ENCODE data around the gene ELMO3.
A peak's percentile ranks its signal among the peaks of the same experiment; 100 is the strongest.

The ELMO3 gene

DNA sequence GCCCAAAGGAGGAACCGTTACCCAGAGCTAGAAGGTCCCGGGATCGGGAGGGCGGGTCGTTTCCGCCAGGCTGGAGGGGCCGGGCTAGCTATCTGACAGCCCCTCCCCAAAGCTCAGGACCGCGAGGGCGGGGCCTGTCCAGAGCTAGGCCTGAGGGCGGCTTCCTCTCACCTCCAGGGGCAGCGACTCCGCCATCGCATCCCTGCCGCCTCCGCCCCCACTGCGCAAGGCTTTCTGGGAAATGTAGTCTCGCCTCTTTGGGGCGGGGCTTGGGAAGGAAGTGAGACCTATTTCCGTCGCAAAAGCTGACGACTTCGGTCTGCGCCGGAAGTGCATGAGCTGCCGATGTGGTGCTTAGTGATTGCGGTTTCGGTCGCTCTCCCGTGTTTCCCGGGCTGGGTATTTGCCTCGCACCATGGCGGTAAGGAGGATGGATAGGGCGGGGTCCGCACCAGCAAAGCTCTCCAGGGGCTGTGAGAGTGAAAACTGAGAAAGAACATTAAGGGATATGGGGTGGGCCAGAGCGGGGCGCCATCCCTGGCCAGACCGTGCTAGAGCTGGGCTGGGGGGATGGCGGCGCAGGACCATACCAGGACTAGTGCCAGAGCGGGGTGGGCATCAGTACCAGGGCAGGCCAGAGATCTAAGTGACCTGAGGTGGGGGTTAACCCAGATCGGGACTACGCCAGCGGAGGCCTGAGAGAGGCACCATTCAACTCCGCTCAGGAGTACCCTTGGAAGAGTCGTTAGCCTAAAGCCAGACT lies 28.1 kb downstream of the ELMO3 start, which contains the start of gene TMEM208:
Gene TMEM208 (plus strand): TSS at position 327 of the 763 bp plus-strand sequence. CDS start 89 bp downstream, at position 416.
- peak; percentile 61 to 98 (median 94) for DNase-seq

DNA sequence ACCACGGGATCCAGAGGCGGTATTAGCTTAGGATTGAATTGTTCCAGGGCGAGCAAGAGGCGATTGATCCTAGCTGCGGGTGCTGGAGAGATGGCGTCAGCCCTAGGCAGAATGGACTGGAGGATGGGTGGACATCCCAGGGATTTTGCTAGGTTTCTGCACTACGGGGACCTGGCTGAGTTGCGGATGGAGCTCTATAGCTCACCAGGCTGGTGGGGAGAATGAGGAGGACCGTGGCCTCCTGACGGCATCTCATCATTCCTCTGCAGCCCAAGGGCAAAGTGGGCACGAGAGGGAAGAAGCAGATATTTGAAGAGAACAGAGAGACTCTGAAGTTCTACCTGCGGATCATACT lies 28.6 kb downstream of the ELMO3 start:
- DNase-seq = no peak

DNA sequence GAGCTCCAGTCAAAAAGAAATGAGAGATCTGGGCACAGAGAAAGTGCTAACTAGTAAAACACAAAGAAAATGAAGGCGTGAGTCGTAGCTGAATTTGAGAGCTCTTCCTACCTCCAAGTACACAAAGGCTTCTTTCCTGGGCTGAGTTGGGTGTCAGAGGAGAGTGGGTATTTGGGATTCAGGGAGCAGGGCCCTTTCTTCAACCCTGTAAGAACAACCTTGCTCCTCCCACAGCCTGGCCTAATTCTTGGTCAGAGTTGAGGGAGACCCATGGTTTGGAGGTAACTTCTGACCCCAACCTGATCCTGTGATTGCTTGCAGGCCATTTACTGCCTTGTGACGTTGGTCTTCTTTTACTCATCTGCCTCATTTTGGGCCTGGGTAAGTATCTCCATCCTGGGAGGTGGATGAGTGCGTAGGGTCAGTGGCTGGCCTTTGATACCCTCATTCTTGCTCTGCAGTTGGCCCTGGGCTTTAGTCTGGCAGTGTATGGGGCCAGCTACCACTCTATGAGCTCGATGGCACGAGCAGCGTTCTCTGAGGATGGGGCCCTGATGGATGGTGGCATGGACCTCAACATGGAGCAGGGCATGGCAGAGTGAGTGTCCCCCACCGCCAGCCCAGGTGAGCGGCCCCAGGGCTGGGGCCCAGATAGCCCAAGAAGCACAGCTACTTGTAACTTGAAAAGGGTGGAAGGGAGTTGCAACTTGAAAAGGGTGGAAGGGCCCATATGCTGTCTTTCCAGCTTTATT lies 29.3 kb downstream of the ELMO3 start:
- DNase-seq = no peak

DNA sequence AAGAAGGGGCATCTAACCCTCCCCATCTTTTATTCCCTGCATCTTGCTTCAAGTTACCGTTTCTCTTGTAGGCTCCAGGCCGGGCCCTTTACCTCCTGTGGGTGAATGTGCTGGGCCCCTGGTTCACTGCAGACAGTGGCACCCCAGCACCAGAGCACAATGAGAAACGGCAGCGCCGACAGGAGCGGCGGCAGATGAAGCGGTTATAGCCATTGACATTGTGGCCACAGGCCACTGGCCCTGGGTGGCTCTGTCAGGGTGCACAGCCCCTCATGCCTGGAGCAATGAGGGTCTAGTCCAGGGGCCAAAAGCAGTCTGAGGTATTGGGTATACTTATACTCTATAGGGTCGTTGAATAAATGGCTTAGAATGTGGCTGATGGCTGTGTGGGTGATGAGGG lies 30.0 kb downstream of the ELMO3 start:
- DNase-seq = no peak

DNA sequence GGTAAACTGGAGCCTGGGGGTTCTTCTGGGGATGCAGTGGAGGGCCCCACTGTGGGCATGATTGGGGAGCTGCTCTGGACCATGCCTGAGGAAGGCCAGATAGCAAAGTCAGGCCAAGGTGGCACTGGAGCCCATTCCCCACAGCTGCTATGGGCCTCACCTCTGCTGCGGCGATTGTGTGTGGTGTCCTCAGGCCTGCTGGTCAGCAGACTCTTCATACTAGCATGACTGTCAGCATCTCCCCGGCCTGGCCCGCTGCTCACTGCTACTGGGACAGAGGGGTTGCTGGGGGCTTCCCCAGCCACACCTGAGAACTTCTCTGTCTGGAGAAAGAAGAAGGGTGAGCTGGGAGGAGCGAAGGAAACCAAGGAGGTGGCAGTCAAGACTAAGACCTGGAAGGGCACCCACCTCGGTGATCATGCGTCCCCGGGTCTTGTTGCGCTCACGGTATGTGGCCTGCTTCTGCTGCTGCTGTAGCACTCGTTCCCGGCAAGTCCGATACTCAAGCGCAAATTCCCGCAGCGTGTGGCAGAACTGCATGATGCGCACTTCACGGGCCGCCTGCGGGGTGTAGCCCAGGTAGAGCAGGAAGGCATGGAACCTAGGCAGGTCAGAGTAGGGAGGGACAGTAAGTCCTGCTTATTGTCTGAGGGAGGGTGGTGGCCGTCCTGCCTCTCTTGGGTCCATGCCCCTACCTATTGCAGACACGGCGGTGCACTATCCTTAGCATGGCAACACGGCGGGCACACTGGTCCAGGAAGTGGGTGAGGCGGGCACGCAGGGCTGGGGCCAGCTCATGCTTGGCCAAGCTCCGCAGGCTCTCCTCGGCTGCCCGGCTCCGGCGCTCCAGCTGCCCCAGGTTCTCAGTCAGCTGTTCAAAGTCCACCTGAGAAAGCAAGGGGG lies 31.2 kb downstream of the ELMO3 start:
- no peak for DNase-seq

DNA sequence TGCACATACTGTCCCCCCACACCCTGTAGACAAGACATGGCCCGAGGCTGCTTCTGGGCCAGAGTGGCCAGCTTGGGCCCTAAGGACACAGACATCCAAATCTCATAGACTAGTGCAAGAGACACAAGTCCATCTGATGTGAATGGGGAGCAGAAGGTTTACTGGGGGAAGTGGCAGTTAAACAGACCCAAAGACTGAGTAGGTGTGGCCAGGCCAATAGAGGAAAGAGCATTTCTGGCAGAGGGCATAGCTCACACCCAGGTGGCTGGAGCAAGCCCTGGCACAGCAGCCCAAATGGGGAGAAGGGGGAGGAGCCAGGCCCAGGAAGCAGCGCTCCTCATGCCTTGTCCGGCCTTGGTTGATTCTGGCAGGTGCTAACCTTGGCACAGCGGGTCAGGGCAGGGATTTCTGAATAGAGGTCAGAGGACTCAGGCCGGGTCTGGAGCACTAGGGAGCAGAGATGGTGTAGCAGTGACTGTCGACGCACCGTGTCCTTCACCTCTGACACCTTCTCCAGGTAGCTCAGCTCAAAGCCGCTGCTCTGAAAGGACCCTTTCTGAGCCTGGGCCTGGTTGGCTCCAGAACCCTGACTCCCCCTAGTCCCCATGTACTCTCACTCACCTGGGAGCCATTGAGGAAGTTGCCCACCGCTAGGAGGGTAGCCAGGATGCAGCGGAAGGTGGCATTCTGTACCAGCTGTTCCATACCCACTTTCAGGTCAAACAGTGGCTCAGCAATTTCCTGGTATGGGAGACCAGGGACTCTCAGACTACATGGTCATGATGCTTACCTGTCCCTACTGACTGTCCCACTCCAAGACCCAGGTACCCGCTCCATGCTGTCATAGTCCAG lies 32.1 kb downstream of the ELMO3 start:
- DNase-seq = no peak

DNA sequence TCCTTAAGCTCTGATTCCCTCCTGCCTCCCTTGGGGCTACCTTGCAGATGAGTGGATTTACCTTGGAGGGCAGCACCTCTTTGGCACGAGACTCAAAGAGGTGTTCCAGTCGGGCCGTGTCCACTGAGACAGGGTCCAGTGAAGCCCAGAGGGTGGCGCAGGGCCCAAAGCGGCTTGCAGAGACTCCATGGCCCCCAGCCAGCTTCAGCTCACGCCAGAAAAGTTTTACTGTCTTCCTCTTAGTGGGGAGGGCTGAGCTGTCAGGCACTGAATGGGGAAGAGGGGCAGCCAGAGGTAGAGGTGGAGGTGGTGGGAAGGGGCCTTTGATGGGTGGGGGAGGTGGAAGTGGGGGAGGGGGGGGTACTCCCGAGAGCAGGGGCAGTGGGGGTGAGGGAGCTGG lies 34.7 kb downstream of the ELMO3 start:
- DNase-seq = no peak

DNA sequence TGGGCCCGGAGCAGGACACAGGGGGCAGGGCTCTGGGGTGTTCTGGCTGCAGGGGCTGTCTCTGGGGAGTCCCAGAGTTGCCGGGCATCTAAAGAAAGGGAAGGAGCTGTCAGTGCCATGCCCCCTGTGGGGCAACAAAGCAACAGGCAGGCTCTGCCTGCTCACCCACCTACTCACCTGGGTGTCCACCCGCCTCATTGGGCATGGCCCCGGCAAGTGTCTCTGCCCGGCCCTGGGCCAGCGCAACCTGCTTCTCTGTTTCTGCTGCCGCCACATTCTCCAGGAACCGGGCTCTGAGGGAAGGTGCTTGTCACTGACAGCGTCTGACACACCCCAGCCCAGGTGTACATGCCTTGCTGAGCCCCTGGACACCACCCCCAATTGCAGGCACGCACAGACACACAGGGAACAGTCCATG lies 35.3 kb downstream of the ELMO3 start:
- DNase-seq = no peak

DNA sequence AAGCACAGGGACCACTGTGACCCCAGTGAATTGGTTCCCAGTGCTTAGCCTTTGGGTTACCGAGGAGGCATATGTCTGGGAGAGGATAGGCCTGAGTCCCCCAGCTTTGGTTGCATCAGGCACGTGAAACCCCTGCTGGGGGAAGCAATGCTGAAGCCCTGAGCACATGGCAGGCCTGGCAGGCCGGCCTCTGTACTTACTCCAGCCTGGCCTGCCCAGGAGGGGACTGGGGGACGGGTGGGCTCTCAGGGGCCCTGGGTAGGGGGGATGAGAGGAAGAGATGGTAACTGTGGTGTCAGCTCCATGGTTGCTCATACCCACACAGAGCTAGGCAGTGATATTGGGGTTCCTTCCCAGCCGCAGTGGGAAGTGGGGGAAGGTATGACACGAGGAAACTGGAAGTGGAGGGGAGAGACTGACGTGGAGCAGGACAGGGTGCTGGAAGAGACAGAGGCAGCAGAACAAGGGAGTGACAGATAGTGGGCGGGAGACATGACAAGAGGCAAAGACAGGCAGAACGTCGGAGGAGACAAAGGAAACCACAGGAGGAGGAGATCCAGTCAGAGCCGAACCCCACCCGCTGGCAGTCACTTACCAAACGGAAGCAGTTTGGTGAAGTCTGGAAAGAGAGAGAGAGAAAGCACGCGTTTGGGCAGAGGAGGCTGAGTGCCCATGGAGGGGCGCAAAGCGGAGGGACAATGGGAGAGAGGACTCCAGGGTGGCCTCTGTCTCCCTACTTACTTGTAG lies 37.1 kb downstream of the ELMO3 start:
- no peak for DNase-seq

DNA sequence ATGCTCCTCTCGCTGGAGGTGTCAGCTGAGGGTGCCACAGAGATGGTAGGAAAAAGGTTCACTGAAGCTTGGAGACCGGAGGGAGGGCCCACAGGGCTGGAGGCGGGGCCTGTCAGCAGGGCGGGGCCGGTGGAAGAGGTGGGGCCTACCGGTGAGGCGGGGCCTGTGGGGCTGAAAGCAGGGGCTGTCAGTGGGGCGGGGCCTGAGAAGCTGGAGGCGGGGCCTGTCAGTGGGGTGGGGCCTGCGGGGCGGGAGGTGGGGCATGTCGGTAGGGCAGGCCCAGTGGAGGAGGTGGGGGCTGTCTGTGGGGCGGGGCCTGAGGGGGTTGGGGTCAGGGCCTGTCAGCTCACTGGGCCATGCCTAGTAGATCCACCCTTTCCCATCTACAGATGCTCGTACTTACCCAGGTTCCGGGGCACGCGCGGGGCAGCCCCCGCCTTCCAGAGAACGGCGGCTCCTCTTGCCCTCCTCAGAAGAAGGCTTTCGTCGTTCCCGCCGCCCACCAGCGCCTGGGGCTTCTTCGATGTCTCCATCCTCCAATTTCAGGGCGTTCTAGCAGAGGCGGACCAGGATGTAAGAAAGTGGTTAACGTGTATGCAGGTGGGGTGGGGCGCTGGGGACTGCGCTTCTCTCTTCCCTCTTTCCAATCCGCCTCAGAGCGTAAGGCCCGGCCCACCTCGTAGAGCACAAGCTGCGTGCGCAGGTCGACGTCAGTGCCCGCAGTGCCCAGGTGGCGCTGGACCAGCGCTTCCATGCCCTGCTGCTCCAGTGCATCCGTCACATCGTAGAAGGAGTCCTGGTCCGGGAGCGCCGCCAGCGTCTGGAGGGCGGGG lies 37.8 kb downstream of the ELMO3 start:
- DNase-seq = no peak

DNA sequence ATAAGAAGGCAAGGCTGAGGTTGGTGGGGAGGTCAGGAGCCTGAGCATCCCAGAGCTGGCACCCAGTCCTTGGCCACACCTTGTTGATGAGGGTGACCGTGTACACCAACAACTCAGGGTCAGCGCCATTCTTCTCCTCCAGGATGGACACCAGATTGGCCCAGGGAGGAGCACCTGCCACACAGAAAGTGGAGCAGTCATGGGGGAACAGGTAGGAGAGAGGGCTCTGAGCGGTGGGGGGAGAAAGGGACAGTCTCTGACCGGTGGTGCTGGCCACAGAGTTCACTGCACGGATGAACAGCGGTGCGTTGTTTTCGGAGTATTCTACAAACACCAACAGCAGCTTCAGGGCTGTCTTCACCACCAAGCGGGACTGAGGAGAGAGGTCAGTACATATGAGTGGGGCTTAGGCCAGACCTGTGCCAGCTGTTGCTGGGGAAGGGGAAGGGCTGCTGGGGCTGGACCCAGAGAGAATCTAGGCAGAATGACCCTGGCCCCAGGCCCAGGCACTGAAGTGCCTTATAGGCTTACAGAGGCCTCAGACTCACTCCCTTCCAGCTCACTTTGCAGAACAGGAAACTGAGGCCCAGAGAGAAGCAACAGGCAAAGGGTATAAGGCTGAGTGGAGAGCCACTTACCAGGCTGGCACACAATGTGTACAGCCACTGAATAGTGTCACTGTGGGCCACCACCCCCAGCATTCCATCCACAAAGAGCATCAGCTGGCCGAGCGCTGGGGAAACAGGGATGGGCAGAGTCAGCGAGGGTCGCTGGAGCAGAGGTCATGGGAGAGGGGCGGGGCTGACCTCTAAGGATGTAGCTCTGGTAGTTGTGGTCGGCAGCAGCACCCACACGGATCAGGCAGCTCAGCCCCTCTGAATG lies 38.7 kb downstream of the ELMO3 start:
- DNase-seq = no peak

DNA sequence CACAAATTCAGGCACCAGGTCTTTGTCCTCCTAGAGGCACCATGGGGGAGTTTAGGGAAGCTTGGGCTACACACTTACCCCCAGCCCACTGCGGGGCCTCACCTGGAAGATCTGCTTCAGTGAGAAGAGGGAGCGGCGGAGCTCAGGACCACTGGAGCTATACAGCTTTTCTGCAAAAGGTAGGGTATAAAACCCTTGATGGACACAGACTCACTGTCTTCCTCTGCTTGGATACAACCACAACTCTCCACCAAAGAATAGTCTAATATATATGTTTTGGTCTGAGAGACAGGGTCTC lies 39.3 kb downstream of the ELMO3 start:
- no peak for DNase-seq

DNA sequence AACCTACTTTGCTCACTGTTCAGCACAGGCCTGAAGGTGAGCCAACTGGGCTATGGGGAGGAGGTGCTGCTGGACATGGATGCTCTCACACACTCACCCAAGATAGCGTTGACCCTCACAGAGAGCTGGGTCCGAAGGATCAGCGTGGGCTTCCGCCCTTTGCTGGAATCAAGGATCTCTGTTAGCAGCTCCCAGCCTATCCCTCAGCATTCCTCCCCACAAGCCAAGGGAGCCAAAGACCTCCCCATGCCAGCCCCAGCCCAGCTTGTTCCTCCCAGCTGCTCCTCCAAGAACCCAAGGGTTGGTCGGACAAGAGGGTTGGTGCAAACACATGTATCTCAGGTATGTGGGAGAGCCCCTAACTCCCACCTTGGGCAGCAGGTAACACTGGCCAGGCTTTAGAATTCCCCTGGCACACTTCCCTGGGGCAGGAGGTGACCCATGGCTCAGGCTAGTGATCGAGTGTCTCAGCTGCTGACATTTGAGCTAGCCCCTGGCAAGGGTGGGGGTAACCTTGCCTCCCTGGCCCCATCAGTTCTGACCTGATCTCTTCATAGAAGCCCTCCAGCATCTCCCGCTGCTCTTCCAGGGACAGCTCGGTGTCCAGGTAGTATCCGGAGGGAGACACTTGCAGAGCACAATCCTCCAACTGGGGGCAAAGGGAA lies 40.0 kb downstream of the ELMO3 start:
- no peak for DNase-seq

DNA sequence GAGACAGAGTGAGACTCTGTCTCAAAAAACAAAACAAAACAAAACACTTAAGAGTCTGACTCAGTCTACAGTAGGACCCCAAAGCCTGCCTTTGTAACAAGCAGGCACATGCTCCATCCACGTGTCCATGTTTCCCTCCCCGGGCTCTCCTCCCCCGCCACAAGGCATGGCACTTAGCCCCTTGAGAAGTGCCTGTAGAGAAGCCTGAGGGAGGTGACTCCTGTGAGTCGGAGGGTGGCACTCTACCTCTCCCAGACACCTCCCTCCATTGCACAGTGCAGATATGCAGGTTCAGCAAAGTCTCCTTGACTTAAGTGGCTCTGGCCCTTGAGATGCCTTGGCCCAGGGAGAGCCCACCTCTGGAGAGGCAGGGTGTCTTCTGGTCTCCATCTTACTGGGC lies 41.6 kb downstream of the ELMO3 start:
- no peak for DNase-seq

DNA sequence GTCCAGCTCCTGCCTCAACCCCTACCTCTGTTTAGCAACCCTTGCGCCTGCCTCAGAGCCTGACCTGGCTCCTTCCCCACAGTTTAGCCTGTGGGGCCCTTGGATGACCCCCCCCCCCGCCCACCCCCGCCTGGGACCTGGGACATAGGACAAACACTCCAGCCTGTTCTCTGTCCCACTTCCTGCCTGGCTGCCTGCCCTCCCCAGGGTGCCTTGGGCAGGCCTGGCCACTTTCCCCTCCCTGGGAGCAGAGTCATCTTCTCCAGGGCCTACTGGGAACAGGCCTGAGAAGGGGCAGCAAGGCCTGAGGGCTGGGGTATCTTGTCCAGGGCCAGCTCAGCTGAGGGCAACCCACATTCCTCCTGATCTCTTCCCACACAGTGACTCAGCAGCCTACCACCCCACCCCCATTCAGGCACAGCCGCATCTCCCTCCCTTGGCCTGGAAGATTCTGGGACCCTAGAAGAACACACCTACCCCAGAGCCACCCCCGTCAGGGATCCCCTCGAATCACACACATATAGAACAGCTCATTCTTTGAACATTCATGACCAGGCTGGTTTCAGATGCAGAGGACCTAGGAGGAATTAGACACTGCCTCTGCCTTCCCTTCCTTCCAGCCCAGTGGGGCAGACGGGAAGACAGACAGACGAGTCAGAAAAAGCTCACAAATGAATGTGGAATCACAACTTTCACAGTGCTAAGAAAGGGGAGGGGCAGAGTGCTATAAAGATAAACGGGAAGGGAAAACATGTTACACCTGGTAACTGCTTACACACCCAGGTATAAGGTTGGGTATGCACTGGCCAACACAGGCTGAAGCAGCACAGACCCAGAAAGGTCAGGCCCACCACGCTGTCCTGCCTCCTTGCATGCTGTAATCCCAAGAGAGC lies 42.3 kb downstream of the ELMO3 start:
- DNase-seq = peak in 4 of 14 donors; percentile 13 to 55 (median 20)

DNA sequence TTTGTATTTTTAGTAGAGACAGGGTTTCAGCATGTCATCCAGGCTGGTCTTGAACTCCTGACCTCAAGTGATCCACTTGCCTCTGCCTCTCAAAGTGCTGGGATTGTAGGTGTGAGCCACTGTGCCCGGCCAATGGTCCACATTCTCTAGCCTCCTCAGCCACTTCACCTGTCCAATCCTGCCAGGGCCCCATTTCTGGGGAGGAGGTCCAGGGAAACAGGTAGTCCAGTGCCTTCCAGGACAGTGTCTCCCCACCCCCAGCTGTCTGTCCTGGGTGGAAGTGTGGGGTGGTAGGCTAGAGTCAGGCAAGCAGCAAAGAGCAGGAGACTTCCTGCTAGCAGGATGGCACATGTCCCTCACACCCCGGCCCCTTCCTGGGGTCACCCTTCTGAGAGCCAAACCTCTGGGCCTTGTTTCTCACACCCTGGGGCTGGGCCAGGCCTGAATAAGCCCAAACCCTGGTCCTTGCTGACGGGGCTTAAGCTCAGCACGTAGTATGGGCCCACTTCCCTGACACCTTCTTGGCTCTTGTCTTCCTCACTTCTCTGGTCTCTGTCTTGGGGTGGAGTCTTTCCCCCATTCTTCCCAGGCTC lies 43.3 kb downstream of the ELMO3 start:
- no peak for DNase-seq

DNA sequence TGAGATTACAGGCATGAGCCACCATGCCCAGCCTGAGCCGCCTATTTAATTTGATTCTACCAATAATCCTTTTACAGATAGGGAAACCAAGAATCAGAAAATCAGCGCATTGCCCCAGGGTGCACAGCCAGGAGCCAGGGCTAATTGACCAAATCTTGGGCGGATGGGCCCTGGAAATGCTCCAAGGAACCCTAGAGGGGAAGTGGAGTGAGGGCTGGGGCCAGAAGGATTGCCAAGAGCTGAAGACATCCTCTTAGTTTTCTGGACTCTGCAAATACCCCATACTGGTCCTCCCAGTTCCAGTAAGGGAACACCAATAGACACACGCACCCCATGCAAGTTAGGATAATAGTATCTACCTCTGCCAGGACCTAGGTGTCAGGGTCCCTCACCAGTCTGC lies 44.5 kb downstream of the ELMO3 start:
- DNase-seq = peak in 1 of 14 donors; percentile 28

All from C1 segment of cervical spinal cord (tissue), 14 donors.